Non-pigmented ciliary epithelial cell (primary cell): ENCODE data around the gene LRIT3.
"Not testable (repeated sequence)": the region's sequence is repeated elsewhere in the genome, so short reads cannot be mapped to it uniquely, and the experiment has no call there.

Source experiments
- DNase-seq: peaks from one replicate; pipeline ENCODE4 v3.0.0-alpha.2; 2010; ENCODE audit warnings: low read depth

The LRIT3 gene

DNA sequence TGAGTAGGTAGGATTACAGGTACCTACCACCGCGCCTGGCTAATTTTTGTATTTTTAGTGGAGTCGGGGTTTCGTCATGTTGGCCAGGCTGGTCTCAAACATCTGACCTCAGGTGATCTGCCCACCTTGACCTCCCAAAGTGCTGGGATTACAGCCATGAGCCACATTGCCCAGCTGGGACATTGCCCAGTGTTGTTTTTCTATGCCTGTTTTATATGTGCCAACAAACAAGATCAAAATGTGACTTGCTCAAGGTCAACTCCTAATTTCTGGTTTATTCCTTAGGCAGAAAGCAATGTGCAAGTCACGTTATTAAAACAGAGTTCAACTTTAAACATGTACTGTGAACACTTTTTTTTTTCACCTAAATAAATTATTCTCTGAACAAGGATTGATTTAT is 2.7 kb downstream of the LRIT3 start:
- DNase-seq, result no peak

DNA sequence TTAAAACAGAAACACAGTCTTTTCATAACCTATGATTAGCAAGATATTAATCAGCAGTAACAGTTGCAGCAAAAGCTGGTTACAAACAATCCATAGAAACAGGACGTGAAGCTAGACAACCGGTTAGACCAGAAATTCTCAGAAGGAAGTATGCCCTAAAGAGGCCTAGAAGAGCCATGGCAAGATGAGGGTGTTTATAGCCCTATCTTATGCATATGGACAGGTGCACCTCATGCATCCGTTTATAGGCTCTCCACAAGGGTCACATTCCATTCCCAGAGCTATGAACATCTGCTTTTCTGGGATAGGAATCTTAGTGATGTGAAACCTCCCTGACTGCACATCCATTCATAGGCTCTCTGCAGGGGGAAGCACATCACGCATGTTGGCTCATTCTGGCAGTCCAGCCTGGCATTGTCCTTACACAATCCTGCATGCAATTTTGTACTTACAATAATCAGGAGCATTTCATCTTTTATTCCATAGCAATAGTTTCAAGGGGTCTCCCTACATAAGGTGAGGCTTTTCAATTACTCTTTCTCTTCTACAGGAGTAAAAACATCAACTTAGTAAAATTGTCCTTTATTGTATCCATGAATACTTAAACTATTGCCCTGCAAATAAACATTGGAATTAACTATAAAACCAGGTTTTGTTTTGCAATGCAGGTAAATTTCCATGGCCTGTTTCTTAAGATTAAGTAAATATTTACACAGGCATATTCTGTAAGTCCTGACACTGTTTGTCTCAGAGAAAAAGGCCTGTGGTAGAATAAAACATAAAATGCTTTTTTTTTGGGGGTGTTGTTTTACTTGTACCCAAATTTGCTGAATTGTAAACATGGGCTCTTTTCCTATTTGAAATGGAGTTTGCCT is 11.8 kb downstream of the LRIT3 start:
- not testable (repeated sequence) for DNase-seq

DNA sequence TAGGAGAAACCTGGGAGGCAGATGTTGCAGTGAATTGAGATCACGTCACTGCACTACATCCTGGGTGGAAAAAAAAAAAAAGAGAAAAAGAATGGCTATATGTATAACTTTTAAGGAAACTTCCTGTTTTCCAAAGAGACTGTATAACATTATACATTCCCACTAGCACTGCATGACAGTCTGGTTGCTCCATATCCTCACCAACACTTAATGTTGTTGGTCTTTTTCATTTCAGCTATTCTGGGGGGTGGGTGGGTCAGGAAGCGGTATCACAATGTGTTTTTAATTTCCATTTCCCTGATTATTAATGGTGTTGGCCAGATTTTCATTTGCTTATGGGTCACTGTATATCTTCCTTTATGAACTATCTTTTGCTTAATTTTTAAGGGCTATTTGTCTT is 13.4 kb downstream of the LRIT3 start:
- DNase-seq, result no peak

DNA sequence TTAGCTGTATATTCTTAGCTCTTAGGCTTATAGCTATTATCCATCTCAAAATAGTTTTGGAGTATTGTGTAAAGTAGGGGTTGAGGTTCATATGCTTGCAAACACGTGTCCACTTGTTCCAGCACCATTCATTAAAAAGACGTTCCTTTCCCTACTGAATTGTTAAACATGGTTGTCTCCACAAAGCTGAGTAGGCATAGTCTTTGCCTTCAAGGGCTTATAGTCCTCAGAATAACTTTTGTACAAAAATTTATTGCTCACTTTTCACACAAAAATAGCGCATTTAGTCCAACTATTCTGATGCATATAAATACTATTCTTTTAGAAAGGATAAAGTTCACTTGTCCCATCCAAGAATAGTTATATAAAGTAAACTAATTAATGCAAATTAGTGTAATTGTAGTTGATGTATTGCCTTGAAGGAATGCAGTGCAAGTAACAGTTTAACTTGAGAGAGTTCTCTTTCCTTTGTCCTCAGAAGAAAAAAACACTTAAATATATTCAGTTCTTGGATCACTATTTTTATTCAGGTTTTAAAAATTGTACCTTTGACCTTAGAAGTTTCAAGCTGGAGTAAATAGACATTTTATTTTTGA is 14.1 kb downstream of the LRIT3 start:
- no peak for DNase-seq

DNA sequence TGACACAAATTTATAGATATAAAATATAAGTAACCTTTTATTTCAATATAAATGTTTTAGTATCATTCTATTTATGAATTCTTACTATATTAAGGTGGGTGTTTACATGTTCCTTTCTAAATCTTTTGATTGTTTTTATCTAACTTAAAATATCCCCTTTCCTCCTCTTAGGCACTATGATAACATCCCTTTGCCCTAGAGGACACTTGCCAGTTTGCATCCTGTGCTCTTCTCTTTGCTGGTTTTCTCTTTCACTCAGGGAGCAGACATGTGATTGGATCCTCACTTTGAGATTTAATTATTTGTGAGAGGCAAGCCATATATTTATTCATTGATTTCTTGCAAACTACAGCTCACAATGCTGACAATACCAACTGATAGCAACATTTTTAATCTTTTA is 16.2 kb downstream of the LRIT3 start:
- DNase-seq, result no peak

GRCh38 chr4:109870061-109870460 is 22.2 kb downstream of the LRIT3 start:
- no peak for DNase-seq

DNA sequence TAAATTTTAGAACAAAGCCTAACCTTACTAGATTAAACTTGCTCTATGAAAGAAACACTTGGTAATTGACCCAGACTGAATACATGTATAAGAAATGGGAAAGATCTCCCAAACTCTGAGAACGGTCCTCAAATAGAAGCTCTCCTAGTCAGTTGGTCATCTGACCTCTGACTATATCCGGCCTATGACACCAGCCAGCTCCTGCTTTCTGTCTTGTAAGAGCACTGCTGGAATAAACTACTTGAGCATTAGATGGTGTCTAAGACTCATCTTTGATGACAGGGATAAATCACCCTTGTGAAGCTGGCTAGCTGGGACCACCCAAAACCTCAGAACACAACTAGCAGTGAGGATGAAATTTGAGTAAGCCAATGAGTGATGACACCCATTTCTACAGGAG is 24.2 kb downstream of the LRIT3 start:
- DNase-seq, result no peak

DNA sequence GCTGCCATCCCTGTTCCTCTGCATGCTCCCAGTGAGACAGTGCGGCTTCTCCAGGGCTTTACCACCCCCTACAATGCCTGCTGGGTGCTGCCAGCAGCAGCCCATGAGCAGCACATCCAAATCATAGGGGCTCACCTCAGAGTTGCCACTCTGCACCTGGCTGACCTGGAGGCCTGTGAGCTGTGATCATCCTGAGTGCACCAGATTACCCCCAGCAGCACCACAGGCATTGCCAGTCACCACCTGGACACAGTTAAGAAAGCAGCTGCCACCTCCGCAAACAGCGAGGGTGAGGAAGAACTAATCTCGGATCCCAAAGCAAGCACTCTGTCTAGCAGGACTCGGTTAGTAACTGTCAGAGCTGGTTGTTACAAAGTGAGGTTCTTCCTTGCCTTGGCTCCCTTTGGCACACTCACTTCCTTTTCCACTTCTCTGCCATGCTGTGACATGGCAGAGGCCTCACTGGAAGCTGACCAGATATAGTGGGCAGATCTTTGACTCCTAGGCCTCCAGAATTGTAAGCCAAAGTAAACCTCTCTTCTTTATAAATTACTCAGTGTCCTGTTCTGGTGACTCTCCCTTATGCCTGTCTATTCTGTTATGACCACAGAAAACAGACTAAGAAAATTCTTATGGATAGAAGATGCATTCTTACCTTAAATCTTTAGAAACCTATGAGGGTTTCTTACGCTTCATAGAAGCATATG is 25.2 kb downstream of the LRIT3 start:
- no peak for DNase-seq

DNA sequence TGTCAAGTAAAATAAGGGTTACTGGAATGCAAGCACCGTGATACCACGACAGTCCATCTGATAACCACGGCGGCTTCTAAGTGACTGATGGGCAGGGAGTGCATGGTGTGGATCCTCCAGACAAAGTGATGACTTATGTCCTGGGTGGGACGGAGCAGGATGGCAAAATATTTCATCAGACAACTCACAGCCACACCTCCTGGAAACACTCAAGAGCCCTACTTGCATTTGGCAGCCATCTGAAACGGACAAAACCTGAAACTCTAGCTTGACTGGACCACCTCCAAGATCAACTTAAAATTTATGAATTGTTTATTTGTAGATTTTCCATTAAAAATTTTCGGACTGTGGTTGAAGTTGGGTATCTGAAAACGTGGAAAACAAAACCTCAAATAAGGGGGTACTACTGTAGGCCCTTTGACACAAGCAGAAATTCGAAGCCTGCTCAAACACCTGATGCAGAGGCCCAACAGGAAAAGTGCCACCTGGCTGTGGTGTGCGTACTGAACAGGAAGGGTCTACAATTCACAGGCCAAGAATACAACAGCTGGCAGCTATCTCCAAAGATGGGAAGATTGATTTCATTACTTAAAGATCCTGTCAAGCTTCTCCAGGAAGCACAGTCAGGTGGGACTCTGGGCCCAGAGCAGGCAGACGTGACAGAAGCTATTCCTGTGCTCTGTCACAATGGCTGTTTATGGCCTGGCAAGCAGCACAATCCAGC is 26.0 kb downstream of the LRIT3 start:
- DNase-seq, result no peak

GRCh38 chr4:109875106-109875505 is 27.2 kb downstream of the LRIT3 start:
- DNase-seq, result no peak

DNA sequence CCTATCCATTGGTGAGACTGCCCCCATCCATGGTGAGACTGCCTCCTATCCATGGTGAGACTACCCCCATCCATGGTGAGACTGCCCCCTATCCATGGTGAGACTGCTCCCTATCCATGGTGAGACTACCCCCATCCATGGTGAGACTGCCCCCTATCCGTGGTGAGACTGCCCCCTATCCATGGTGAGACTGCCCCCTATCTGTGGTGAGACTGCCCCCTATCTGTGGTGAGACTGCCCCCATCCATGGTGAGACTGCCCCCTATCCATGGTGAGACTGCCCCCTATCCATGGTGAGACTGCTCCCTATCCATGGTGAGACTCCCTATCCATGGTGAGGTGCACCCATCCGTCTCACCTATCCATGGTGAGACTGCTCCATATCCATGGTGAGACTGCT is 27.6 kb downstream of the LRIT3 start:
- DNase-seq, result not testable (repeated sequence)

DNA sequence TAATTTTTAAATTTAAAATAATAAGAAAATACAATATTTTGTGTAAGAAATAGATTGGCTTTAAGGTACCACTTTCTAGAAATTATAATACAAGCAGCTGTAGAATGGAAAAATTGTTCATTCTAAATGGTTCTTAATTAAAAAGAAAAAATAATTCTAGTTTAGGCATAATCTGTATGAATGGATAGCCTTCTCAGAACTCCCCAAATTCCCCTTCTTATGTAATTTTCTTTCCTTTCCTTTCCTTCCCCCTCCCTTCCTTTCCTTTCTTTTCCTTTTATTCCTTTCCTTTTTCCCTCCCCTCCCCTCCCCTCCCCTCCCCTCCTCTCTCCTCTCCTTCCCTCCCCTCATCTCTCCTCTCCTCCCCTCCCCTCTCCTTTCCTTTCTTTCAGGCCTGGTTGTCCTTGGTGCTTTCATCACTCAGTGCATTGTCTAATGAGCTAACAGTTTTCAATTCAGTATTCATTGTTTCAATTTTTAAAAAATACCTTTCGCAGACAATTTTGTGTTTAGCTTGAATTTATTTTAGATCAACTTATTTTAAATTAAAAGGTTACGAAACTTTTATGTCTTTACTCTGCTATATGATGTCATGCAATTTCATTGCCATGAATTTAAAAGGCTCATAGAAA is 28.8 kb downstream of the LRIT3 start:
- DNase-seq, result no peak

DNA sequence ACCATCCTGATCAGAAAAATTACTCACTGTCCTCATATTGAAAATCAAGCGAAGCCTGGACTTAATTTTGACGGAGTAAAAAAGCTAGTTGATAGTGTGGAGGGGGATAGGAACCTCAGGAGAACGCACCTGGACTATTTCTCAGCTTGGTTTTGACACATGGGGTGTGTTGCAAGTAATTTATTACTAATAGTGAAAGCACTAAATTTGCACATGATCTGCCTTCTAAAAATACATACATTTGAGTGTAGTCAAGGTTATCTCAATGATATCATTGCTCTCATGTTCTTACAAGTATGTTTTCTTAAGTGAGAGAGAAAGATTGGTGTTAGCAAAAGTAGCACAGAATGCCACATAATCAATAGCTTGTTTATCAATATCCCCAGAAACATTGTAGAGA is 29.5 kb downstream of the LRIT3 start:
- DNase-seq, result no peak

GRCh38 chr4:109878355-109878754 is 30.4 kb downstream of the LRIT3 start:
- DNase-seq, result no peak

GRCh38 chr4:109879081-109879480 is 31.2 kb downstream of the LRIT3 start:
- DNase-seq, result no peak

DNA sequence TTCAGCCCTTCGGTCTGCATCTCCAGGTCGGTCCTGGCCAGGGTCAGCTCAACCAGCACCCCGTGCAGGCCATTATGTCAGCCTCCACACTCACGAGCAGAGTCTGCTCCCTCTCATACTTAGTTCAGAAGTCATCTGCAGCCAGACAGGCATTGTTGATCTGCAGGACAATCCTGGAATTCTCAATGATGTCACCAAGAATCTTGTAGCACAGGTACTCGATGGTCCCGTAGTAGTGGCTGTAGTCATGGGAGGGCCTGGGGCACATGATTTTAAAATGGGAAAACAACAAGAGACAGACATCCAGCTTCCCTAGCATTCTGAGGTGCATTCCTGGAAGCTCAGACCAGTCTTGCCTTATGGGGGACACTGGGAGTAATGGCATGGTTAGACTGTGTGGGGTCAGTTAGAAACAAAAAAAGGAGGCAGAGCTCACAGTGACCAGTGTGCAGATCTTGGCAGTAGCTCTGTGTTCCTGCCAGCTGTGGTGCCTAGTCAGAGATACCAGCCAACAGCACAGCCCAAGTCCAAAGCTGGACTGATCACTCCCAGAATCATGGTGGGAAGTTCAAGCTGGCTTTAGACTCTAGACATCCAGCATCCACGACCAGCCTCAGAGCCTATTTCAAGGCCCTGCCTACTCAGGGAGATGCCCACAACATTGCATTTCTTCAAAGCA is 31.9 kb downstream of the LRIT3 start:
- DNase-seq, result no peak

- DNase-seq, result no peak
Measured at GRCh38 chr4:109886303-109886702, 38.4 kb downstream of the LRIT3 start.

- DNase-seq, result no peak
Measured at GRCh38 chr4:109887071-109887470, 39.2 kb downstream of the LRIT3 start.

- no peak for DNase-seq
Measured at GRCh38 chr4:109890076-109890475, 42.2 kb downstream of the LRIT3 start.

DNA sequence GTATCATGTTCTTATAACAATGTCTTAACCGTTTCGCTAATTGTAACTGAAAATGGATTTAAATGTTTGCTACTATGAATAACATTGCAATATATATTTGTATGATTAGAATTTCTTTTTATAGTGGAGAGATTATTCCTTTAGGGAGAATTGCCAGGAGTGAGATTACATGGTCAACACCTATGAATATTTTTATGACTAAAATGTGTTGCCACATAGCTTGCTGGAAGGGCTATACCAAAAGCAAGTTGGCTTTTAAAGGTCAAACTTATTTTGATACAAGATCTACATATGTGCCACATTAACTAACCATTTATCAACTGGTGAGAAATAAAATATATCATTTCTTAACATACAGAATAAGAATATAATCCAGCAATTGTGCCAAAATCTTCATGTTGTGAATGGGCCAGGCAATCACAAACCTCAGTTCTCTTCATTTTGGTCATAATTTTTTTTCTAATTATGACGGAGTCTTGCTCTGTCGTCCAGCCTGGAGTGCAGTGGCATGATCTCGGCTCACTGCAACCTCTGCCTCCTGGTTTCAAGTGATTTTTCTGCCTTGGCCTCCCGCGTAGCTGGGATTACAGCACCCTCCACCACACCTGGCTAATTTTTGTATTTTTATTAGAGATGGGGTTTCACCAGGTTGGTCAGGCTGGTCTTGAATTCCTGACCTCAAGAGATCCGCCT is 54.8 kb downstream of the LRIT3 start:
- DNase-seq, result no peak

DNA sequence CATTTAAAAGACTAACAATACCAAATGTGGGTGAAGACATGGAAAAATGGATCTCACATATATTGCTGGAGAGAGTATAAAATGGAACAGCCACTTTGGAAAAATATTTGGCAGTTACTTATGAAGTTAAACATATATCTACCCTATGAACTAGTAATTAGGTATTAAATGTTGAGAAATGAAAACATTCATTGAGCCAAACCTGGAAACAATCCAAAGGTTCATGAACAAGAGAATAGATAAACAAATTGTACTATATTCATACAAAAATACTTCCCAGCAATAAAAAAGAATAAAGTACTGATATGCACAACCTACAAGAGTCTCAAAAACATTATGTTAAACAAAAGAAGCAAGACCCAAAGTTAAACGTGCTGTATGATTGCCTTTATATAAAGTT is 60.8 kb downstream of the LRIT3 start:
- DNase-seq, result no peak
